ENCODE data around the gene OST4.
"Not testable (repeated sequence)": the region's sequence is repeated elsewhere in the genome, so short reads cannot be mapped to it uniquely, and the experiment has no call there.

Gene OST4

DNA sequence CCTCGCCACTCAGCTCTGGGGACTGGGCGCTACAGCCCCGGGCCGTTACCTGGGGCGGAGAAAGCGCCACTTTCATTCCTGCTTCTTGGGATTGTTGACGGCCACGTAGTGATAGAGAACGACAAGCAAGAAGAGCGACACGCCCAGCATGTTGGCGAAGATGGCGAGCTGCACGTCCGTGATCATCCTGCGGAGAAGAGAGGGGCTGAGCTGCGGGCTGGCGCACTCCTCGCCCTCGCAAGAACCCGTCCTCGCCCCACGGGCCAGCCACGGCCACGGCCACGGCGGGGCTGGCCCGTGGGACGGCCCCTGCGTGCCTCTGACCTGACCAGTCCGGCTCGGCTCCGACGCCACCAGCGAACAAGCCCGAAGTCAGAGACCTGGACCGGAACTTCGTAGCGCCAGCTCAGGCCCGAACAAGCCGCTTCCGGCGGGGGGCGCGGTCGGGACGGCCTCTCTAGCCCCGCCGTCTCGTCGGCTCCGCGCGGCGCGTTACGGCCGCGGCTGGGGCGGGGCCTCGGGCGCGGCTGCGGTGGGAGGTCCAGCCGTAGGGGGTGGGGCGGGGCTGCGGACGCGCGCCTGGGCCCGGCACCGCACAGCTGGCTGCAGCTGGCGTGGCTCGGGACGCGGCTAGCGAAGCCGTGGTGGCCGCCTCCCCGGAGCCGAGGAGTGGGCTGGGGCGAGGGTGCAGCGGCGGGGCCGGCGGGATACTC lies at the start of gene OST4:
Gene OST4, minus strand, starts transcription at position 378 of the 713 bp plus-strand sequence.
- DNase-seq (ENCODE audit: low read depth): peak; percentile 88

DNA sequence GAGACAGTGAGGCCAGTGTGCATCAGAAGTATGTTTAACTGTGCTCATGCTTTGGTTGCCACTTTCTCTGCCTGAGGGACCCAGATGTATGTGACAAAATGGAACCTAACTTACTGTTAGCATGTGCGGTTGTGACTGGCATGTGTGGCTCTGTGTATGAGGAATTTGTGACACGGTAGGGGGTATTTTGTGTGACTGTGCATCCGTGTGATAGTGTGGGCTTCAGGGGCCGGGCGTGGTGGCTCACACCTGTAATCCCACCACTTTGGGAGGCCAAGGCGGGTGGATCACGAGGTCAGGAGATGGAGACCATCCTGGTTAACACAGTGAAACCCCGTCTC lies 47.8 kb upstream of the OST4 start:
- DNase-seq (ENCODE audit: low read depth): not testable (repeated sequence)

DNA sequence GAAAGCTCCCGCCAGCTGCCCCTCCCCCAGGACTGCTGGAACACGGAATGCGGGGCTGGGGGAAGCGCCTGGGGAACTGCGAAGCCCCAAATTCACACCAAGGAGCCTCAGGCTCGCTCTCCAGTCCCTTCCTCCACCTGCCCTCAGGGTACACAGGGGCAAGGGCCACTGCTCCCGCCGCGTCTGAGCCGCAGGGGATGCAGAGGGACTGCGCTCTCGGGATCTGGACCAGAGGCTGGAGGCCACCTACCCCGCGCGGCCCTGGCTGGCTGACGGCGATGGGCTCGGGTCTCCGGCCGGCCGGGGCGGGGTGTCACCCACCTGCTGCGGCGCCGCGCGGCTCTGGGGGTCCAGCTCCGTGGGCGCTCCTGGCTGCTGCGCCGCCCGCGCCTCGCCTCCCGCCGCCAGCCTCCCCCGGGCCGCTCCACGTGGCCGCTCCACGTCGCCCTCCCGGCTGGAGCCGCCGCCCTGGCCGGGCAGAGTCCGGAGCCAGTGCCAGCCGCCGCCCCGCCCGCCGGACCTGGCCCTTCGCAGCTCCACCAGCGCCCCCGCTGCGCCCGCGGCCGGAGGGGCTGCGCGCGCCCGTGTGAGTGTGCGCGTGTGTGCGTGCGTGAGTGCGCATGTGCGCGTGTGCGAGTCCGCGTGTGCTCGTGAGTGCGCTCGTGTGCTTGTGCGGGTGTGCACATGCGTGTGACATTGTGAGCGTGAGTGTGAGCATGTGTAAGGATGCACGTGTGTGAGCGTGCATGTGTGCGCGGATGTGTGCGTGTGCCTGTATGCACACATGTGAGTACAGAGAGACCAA lies 47.3 kb upstream of the OST4 start, which contains the start of gene CGREF1:
Gene CGREF1, minus strand, starts transcription at position 604 of the 805 bp plus-strand sequence. CDS start 14,762 bp downstream, outside the sequence.
- DNase-seq (ENCODE audit: low read depth): no peak

DNA sequence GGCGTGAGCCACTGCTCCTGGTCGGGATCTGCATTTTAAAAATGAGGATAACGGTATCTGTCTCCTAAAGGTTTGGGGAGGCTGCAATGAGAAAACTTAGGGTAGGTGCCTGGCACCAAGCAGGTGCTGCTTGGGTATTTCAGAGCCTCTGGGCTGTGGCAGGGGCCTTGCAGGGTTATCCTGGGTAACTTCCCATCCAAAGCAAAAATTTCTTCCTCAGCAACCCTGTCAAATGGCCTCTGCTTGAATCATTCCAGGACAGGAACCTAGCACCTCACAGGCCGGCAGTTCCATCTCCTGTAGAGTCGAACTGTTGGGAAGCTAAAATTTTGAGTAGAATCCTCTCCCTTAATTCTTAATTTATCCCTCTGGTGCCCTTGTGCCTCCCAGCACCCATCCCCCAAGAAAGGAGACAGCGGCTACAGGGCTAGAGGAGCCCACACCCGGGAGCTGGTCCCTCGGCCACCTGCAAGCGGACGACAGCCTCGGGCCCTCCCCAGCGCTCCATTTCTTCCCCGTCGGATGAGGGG lies 46.6 kb upstream of the OST4 start:
- no peak for DNase-seq (ENCODE audit: low read depth)

DNA sequence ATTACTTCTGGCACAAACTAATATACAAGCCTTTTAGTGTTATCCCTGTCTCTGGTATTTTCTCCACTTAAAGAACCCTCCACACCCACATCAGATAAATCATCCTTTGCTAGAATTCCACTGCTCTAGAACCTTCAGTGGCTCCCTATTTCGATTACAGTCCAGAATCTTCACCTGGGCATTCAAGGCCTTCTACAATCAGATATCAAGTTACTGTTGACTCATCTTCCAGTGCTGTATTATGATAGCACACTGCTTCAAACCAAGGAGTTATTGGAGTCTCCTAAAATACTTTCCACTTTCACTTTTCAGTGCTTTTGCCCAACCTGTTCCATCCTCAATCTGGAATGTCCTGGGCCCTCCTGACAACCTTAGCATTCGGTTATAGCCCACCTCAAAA lies 44.1 kb upstream of the OST4 start:
- no peak for DNase-seq (ENCODE audit: low read depth)

DNA sequence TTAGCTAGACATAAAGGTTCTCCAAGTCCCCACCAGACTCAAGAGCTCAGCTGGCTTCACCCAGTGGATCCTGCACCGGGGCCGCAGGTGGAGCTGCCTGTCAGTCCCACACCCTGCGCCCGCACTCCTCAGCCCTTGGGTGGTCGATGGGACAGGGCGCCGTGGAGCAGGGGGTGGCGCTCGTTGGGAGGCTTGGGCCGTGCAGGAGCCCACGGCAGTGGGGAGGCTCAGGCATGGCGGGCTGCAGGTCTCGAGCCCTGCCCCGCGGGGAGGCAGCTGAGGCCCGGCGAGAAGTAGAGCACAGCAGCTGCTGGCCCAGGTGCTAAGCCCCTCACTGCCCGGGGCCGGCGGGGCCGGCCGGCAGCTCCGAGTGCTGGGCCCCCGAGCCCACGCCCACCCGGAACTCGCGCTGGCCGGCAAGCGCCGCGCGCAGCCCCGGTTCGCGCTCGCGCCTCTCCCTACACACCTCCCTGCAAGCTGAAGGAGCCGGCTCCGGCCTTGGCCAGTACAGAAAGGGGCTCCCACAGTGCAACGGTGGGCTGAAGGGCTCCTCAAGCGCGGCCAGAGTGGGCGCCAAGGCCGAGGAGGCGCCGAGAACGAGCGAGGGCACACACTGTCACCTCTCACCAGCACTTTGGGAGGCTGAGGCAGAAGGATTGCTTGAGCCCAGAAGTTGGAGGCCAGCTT lies 40.1 kb upstream of the OST4 start:
- DNase-seq (ENCODE audit: low read depth): not testable (repeated sequence)

DNA sequence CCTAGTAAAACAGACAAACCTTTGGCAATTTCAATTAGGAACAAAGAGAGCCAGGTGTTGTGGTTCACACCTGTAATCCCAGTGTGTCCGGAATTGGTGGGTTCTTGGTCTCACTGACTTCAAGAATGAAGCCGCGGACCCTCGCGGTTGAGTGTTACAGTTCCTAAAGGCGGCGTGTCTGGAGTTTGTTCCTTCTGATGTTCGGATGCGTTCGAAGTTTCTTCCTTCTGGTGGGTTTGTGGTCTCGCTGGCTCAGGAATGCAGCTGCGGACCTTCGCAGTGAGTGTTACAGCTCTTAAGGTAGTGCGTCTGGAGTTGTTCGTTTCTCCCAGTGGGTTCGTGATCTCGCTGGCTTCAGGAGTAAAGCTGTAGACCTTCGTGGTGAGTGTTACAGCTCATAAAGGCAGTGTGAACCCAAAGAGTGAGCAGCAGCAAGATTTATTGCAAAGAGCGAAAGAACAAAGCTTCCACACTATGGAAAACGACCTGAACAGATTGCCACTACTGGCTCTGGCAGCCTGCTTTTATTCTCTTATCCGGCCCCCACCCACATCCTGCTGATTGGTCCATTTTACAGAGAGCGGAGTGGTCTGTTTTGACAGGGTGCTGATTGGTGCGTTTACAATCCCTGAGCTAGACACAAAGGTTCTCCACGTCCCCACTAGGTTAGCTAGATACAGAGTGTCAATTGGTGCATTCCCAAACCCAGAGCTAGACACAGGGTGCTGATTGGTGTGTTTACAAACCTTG lies 39.3 kb upstream of the OST4 start:
- not testable (repeated sequence) for DNase-seq (ENCODE audit: low read depth)

DNA sequence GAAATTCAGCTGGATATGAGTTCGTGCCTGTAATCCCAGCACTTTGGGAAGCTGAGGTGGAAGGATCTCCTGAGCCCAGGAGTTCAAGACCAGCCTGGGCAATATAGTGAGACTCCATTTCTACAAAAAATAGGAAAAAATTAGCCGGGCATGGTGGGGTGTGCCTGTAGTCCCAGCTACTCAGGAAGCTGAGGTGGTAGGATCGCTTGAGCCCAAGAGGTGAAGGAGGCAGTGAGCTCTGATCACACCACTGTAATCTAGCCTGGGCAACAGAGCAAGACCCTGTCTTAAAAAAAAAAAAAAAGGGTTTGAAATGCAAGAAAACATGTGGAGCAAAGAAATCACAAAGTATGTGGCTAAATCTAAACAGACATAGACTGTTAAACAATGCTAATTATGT lies 37.6 kb upstream of the OST4 start:
- no peak for DNase-seq (ENCODE audit: low read depth)

DNA sequence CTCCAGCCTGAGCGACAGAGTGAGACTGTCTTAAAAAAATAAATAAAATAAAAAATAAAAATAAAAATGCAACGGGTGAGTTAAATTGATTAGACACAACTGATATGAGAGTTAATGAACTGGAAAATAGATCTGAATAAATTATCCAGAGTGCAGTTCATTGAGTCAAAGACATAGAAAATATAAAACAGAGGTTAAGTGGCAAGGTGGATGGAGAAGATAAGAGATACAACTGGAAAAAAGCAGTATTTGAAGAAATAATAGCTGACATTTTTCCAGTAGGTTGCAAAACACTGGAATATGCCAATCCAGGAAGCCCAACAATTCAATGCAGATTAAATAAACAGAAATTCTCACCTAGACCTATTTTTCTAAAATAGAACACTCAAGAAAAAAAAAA lies 36.8 kb upstream of the OST4 start:
- no peak for DNase-seq (ENCODE audit: low read depth)

DNA sequence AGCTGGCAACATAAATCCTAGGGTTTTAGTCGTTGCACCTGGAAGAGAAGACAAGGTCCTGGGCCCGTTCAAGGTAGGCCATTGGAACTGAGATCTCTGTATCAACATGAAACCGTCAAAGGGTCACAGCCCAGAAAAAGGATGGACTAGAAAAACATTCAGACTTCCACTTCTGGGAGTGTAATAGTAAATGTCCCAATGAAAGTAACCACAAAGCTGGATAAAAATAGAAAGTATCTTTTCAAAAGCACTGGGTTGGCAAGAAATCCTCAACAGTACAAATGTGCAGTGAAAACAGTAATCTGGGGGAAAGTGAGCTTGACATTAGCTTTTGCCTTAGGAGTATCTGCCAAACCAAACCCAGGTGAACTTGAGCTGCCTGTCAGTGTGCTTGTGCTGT lies 34.5 kb upstream of the OST4 start:
- no peak for DNase-seq (ENCODE audit: low read depth)

DNA sequence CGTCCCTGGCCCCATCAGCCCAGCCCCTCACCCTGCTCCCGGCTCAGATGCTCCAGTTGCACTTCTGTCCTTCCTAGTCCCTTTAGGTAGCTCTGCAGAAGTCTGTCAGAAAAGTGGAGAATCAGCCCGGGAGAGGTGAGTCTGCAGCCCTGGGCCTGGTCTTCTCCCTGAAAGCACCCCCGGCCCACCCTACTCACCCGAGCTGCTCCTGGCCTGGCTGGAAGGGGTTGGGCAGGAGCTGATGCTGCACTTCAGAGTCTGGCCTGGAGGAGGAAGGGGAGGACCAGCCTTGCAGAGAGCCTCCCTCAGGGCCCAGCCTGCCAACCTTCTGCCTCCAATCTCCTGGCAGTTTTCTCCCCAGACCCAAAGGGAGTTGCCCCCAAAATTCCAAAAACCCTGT lies 30.9 kb upstream of the OST4 start:
- DNase-seq (ENCODE audit: low read depth): no peak

DNA sequence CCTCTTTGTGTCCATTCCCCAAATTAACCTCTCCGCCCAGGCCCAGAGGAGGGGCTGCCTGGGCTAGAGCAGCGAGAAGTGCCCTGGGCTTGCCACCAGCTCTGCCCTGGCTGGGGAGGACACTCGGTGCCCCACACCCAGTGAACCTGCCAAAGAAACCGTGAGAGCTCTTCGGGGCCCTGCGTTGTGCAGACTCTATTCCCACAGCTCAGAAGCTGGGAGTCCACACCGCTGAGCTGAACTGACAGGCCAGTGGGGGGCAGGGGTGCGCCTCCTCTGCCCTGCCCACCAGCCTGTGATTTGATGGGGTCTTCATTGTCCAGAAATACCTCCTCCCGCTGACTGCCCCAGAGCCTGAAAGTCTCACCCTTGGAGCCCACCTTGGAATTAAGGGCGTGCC lies 28.6 kb upstream of the OST4 start:
- DNase-seq (ENCODE audit: low read depth): no peak

DNA sequence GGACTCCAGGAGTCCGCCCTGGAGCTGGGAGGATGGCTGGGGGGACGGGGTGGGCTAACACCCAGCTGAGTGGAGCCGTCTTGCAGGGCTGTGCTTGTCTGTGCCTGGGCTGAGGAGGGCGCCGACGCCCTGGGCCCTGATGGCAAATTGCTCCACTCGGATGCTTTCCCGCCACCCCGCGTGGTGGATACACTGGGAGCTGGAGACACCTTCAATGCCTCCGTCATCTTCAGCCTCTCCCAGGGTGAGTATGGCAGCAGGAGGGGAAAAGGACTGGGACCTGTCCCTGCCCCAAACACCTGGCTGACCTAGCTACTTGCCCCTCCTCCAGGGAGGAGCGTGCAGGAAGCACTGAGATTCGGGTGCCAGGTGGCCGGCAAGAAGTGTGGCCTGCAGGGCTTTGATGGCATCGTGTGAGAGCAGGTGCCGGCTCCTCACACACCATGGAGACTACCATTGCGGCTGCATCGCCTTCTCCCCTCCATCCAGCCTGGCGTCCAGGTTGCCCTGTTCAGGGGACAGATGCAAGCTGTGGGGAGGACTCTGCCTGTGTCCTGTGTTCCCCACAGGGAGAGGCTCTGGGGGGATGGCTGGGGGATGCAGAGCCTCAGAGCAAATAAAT lies 28.0 kb upstream of the OST4 start:
- DNase-seq (ENCODE audit: low read depth): no peak

DNA sequence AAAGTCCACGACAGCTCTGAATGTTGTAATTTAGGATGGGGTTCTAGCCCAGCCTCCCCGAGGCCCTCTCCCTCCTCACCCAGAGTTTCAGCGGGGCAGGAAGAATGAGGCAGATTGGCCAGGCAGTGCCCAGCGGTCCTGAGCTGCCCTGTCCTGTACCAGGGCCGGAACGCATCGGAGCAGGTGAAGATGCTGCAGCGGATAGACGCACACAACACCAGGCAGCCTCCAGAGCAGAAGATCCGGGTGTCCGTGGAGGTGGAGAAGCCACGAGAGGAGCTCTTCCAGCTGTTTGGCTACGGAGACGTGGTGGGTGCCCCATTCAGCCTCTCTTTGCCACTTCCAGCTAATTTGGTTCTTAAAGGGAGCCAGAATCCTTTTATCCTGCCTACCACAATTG lies 25.9 kb upstream of the OST4 start:
- no peak for DNase-seq (ENCODE audit: low read depth)

DNA sequence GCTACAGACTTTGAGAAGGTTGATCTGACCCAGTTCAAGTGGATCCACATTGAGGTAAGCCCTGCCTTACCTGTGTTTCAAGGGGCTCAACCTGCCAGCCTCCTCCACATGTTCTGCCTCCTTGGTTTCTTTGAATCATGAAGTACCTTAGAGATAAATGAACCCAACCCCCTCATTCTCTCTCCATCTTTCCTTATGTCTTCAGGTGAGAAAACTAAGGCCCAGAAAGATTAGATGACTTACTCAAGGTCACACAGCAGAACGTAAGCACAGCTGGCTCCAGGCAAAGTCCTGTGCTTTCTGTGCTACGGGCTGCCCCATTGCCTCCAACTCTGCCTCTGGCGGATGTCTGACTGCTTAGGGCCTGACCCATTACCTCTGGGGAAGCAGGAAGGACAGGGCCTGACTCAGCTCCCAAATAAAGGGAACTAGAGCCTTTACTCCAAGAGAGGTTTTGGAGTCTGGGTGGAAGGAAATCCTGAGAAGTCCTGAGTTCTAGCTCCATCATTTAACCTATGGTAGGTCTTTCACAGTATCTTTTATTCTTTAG lies 25.4 kb upstream of the OST4 start:
- DNase-seq (ENCODE audit: low read depth): no peak

DNA sequence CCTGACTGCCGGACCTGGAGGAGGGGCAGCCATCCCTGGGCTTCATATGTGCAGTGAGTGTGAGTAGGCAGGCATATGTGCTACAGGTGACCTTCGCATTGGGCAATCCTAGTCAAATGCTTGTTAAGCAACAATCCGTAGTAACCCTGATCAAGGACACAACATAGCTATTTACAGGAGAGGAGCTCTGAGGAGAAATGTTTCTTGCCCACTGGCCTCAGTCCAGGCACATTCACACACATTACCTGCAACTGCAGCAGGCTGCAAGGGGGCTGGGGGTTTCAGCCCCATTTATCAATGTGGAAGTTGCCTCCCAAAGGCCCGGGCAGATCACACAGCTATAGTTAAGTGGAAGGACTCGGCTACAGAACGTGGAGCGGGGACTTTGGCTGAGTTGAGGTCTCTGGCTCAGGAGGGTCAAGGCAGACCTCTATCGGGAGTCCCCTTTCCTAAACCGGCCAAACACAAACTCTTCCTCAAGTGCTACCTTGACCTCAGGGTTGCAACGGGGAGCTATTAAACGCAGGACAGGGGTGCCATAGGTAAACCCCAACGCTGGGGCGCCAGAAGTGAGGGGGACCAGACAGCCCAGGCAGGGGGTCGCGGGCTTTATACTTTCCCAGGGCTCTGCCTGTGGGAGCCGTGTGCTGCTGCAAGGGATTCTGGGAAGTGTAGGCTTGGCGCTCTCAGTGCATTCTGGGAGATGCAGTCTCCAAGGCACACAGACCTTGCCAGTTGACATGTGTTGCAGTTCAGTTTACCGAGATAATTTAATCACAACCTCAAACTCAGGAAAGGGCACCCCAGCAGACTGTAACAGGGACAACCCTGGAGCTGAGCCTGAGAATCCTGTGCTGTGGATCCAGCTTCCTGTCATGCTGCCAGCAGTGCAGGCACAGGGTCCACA lies 24.5 kb upstream of the OST4 start:
- DNase-seq (ENCODE audit: low read depth): no peak

DNA sequence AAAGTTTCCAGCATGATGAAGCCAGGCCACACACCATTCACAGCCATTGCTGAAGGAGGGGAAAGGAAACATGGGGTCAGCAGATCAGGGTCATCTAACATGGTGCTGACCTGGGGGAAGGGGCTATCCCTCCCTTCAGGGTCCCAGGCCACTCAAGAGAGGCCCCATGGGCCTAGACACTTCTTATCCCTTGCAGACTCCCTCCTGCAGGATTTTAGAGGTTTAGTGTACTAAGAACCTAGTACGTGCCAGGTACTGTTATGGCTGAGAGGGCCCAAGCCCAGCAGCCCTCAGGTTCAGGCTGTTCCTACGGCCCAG lies 23.9 kb upstream of the OST4 start:
- DNase-seq (ENCODE audit: low read depth): no peak

DNA sequence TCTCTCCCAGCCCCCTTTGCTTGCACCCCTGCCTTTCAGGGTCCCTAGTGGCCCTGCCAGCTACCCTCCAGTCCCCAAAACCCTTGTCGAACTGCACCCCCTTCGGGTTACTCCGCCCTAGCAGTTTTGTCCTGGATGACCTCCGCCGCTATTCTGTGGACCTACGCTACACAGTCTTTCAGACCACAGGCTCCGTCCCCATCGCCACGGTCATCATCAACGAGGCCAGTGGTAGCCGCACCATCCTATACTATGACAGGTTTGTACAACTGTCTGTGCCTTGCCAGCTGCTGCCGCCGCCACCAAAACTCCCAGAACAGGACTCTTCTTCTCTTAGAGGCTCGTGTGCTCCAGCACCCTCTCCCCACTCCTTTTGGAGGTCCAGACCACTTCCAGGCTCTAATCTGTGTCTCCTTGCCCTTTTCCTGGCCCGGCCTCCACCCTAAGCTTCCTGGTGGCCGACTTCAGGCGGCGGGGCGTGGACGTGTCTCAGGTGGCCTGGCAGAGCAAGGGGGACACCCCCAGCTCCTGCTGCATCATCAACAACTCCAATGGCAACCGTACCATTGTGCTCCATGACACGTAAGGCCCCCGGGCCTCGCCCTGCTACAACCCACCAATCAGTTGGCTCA lies 23.0 kb upstream of the OST4 start:
- DNase-seq (ENCODE audit: low read depth): no peak

DNA sequence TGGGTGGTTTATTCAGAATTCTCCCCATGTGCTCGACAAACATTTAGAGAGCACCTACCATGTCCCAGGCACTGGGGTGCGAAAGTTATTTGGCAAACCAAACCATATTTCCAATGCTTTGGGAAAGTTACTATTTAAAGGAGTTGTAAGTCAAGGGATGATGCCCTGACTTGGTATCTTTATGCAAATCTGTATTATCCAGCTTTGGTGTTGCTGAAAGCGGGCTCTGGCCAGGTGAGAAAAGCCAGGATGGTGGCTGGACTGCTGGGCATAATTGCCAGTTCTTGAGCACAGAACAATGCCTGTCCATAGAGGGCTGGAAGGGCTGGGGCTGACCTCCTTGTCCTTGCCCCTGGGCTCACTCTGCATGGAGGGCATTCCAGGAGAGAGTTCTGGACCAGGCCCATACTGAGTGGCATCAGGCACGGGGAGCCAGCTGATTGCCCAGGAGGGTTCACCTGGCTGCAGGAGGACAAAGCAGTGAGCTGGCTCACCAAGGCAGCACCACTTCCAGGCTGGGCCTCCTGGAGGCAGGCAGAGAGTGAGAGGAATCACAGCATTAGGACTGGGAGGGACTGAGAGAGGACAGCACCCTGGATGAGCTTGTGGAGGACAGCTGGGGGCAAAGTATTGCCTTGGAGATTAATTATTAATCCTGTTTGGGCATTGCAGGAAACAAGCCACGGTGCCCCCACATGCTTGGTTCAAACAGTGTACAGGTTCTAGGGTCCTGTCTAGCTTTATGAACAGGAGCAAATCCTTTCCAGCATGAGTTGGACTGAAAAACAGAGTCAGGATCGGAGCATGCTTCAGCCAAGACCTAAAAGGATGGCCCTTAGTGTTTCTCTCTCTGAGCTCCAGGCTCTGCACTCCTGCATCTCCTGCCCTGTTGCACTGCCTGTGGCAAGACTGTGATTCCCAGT lies 22.2 kb upstream of the OST4 start:
- DNase-seq (ENCODE audit: low read depth): no peak
